RKO (cell line): ENCODE results near the gene MANF.

Source experiments
- DNase-seq: peaks from one replicate; pipeline ENCODE4 v3.0.0-alpha.2; 2016; ENCODE audit warnings: low spot score

MANF gene

GRCh38 chr3:51436998-51437639 is 52.0 kb downstream of the MANF start:
- no peak for DNase-seq
